SK-N-SH (cell line): ENCODE data around the gene TMEM106C. TPM values are rescaled to one million over a fixed set of nuclear protein-coding genes. Genes with fewer than 3 reads are reported as not detected.
A peak's percentile ranks its signal among the peaks of the same experiment; 100 is the strongest.

Source experiments
- CTCF ChIA-PET: fragments of 300-600, 350-600 bp; formaldehyde crosslinking; extraction: SDS; loops from one replicate; lab custom pipeline; 2021; lab: Yijun Ruan, JAX
- POLR2A ChIA-PET: fragments of 350-600 bp; sonication (Branson Sonifier 250); formaldehyde crosslinking; extraction: SDS; loops from one replicate; lab custom pipeline; 2020; ENCODE audit warnings: antibody characterized with exemption, inconsistent platforms; lab: Yijun Ruan, JAX
- DNase-seq: peaks from one replicate; pipeline ENCODE4 v3.0.0; 2012
- H2AFZ ChIP-seq: fragments of 200-600 bp; sonication (generic); 2 replicates; pipeline ENCODE4 v1.8.1; 2016; ENCODE audit warnings: antibody characterized with exemption, mild to moderate bottlenecking, low read depth
- H3F3A ChIP-seq: fragments of 200-600 bp; sonication (generic); replicated peaks from 2 replicates; pipeline ENCODE3; 2016; ENCODE audit warnings: antibody characterized with exemption, mild to moderate bottlenecking; ENCODE audit not compliant: insufficient read depth
- H3K27ac ChIP-seq, 2 experiments: fragments of 200-500 bp in 1 of 2; fragments of 200-600 bp in 1 of 2; sonication (Bioruptor generic) in 1 of 2; sonication (generic), shearing (Covaris generic) in 1 of 2; 2 replicates each; pipeline versions ENCODE4 v1.5.1 to v1.6.1; 2014 to 2016; ENCODE audit warnings: low read depth in 2 of 2, inconsistent platforms in 1 of 2, low read length in 1 of 2, mild to moderate bottlenecking in 1 of 2, mixed read lengths in 1 of 2
- H3K27me3 ChIP-seq: fragments of 200-600 bp; sonication (generic), shearing (Covaris generic); 2 replicates; pipeline ENCODE4 v1.6.1; 2016; ENCODE audit warnings: mixed run types; ENCODE audit not compliant: insufficient read depth
- H3K36me3 ChIP-seq, 2 experiments: fragments of 200-500 bp in 1 of 2; fragments of 200-600 bp in 1 of 2; sonication (Bioruptor generic) in 1 of 2; sonication (generic) in 1 of 2; replicated peaks in 1 of 2; 2 replicates each; pipeline versions ENCODE3 to v1.5.1; 2014 to 2016; ENCODE audit warnings: low read length in 1 of 2, mild to moderate bottlenecking in 1 of 2; ENCODE audit not compliant: insufficient read depth in 2 of 2, control insufficient read depth in 1 of 2
- H3K4me1 ChIP-seq, 2 experiments: fragments of 200-500 bp in 1 of 2; fragments of 200-600 bp in 1 of 2; sonication (Bioruptor generic) in 1 of 2; sonication (generic), shearing (Covaris generic) in 1 of 2; 2 replicates each; pipeline versions ENCODE4 v1.5.1 to v1.6.1; 2014 to 2016; ENCODE audit warnings: low read depth in 1 of 2, low read length in 1 of 2, mixed run types in 1 of 2; ENCODE audit not compliant: insufficient read depth in 2 of 2, control insufficient read depth in 1 of 2
- H3K4me2 ChIP-seq: fragments of 200-600 bp; sonication (generic), shearing (Covaris generic); 2 replicates; pipeline ENCODE4 v1.6.1; 2017; ENCODE audit warnings: mixed run types
- H3K4me3 ChIP-seq, 2 experiments: fragments of 200-500 bp in 1 of 2; fragments of 200-600 bp in 1 of 2; sonication (Bioruptor generic) in 1 of 2; sonication (generic), shearing (Covaris generic) in 1 of 2; 2 replicates each; pipeline versions ENCODE4 v1.5.1 to v1.8.1; 2014 to 2016; ENCODE audit warnings: low read depth in 2 of 2, inconsistent platforms in 1 of 2, low read length in 1 of 2, mild to moderate bottlenecking in 1 of 2, mixed read lengths in 1 of 2, moderate library complexity in 1 of 2
- H3K79me2 ChIP-seq: fragments of 200-600 bp; sonication (generic); 2 replicates; pipeline ENCODE4 v1.8.1; 2017; ENCODE audit warnings: mild to moderate bottlenecking; ENCODE audit not compliant: insufficient read depth
- H3K9ac ChIP-seq: fragments of 200-600 bp; sonication (generic); 2 replicates; pipeline ENCODE4 v1.6.1; 2017; ENCODE audit warnings: mixed run types
- H3K9me2 ChIP-seq: fragments of 200-600 bp; sonication (generic); 2 replicates; pipeline ENCODE4 v1.6.1; 2017; ENCODE audit warnings: mixed run types
- H3K9me3 ChIP-seq: fragments of 200-600 bp; sonication (generic); 2 replicates; pipeline ENCODE4 v1.6.1; 2017; ENCODE audit warnings: mixed run types, mild to moderate bottlenecking, moderate library complexity
- H4K20me1 ChIP-seq: fragments of 200-600 bp; sonication (generic); 2 replicates; pipeline ENCODE4 v1.6.1; 2017; ENCODE audit warnings: mild to moderate bottlenecking, mixed run types; ENCODE audit not compliant: insufficient read depth
- CHD2 ChIP-seq: fragments of 150-350 bp; IDR thresholded peaks from 2 replicates; pipeline ENCODE4 v1.6.1; 2018; ENCODE audit warnings: low read length; ENCODE audit not compliant: partially characterized antibody
- ELF1 ChIP-seq: IDR thresholded peaks from 2 replicates; pipeline ENCODE4 v1.4.0; 2012
- EP300 ChIP-seq, 2 experiments: IDR thresholded peaks; 2 replicates each; pipeline versions ENCODE4 v1.4.0 to v1.6.1; 2012; ENCODE audit warnings: borderline replicate concordance in 1 of 2, low read depth in 1 of 2, low read length in 1 of 2
- FOXJ3 ChIP-seq: sonication (generic); formaldehyde crosslinking; IDR thresholded peaks from 2 replicates; pipeline ENCODE4 v1.5.1; 2020; ENCODE audit warnings: mild to moderate bottlenecking, missing genetic modification reagents
- FOXM1 ChIP-seq: IDR thresholded peaks from 2 replicates; pipeline ENCODE4 v1.4.0; 2012; ENCODE audit warnings: low read depth, mild to moderate bottlenecking
- GABPA ChIP-seq: IDR thresholded peaks from 2 replicates; pipeline ENCODE4 v1.4.0; 2012; ENCODE audit warnings: low read depth, mild to moderate bottlenecking
- GATA2 ChIP-seq: sonication (generic); formaldehyde crosslinking; IDR thresholded peaks from 2 replicates; pipeline ENCODE4 v1.5.0; 2020; ENCODE audit warnings: mild to moderate bottlenecking, missing genetic modification reagents
- JUND ChIP-seq: IDR thresholded peaks from 2 replicates; pipeline ENCODE4 v1.4.0; 2012
- MXI1 ChIP-seq: IDR thresholded peaks from 2 replicates; pipeline ENCODE4 v1.6.1; 2012; ENCODE audit warnings: mild to moderate bottlenecking, low read depth, low read length, improper control_type of control experiment
- RAD21 ChIP-seq: IDR thresholded peaks from 2 replicates; pipeline ENCODE4 v1.6.1; 2012; ENCODE audit warnings: mild to moderate bottlenecking, low read length
- RCOR1 ChIP-seq: fragments of 150-350 bp; IDR thresholded peaks from 2 replicates; pipeline ENCODE4 v1.6.1; 2017; ENCODE audit warnings: antibody characterized with exemption, low read length
- RFX5 ChIP-seq: IDR thresholded peaks from 2 replicates; pipeline ENCODE4 v1.6.1; 2012; ENCODE audit warnings: mild to moderate bottlenecking, improper control_type of control experiment, low read length
- TAF1 ChIP-seq: IDR thresholded peaks from 2 replicates; pipeline ENCODE4 v1.6.1; 2012; ENCODE audit warnings: low read depth, mild to moderate bottlenecking, low read length, moderate library complexity, borderline replicate concordance
- WGBS: methylation state at CpG from one replicate; pipeline ENCODE4 v1.1.6; 2017; ENCODE audit warnings: low lambda C conversion rate; 5-methylcytosine and 5-hydroxymethylcytosine counted together
- polyA plus RNA-seq, 3 experiments: library from polyadenylated mRNA; depleted of rRNA; stranded (reverse); fragments of >200 nt; gene quantifications; 2 replicates each; pipeline ENCODE4 v1.2.3, GENCODE V29; 2012
- TF ChIP-seq, protein P1 (sequence below): IDR thresholded peaks from 2 replicates; pipeline ENCODE4 v1.4.0; 2012; ENCODE audit warnings: low read depth, borderline replicate concordance
- TF ChIP-seq, protein P2 (sequence below): IDR thresholded peaks from 2 replicates; pipeline ENCODE4 v1.4.0; 2012; ENCODE audit warnings: low read depth
- TF ChIP-seq, protein P3 (sequence below): fragments of 150-350 bp; IDR thresholded peaks from 2 replicates; pipeline ENCODE4 v1.6.1; 2016; ENCODE audit warnings: mild to moderate bottlenecking, low read depth, low read length
- TF ChIP-seq, protein P4 (sequence below): IDR thresholded peaks from 2 replicates; pipeline ENCODE4; 2012

The TMEM106C gene
- polyA plus RNA-seq, 1 of the 3 experiments (the other 2 are of a cell fraction) = 133 TPM

DNA sequence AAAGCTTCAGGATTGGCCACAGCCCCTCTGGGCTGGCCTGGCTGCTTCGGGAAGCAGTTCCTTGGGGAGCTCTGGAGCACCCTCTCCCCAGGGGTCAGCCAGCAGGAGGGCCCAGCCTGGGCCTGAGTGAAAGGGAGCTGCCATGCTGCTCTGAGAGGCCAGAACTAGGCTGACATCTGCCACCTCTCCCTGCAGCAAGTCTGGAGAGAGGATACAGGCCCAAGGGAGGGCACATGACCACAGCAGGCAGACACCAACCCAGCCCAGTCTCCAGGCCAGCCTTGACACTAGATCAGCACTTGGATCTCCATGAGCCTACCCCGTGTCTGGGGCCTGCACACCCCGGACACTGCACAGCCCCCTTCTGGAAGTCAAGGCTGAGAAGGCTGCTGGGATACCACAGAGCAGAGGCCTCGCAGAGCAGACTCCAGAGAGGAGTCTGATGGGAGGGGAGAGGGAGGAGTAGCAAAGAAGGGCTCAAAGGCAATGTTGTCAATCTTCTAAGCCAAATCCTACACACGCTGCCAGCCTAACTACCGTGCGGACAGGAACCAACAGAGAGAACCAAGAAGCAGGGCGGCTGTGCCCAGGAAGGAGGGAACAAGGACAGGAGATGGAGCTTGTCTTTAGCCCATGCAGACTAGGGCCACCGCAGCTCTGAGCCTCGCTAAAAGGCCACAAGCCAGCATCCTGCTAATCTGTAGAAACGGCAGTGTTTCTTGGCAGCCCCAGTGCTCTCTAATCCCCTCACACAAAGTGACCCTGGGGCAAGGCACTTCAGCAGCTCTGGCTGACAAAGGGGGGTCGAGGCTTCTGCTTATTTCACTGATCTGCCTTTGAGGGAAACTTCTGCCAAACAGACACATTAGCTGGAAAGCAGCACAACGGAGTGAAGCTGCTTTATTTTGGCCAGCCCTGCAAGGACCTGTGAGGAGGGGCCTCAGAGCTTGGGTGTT lies 28.0 kb downstream of the TMEM106C start:
- Histone ChIP-seq H3K9me3 (no peaks in the 10 kb centered on the region), H3K79me2 (no peaks in the 10 kb centered on the region), H3K9me2 (no peaks in the 10 kb centered on the region), H3K9ac (no peak overlapping the region), H3K4me2 (no peak overlapping the region), H3K36me3 (no peaks in the 10 kb centered on the region), H3K27ac (peak overlapping the region in 1 of 2 experiments; percentile 97; a peak in 2 of 4 replicates), H3F3A (no peaks in the 10 kb centered on the region), H4K20me1 (no peaks in the 10 kb centered on the region), H3K27me3 (peaks cover 23% of the 10 kb centered on the region), H3K4me3 (no peak overlapping the region), H2AFZ (no peak overlapping the region), H3K4me1 (peaks cover 0 to 43% of the 10 kb centered on the region in 2 experiments; a peak in 2 of 4 replicates)
- ChIA-PET POLR2A (interaction anchor here (0.6 to 1.4 kb wide), 3 partner anchors 11 to 114 kb away, joined by 3 to 5 read pairs (median 4); partner anchors contain the start of gene SENP1), CTCF (interaction anchor here (0.7 to 3.1 kb wide), 10 partner anchors 8 to 173 kb away, joined by 3 to 11 read pairs (median 4); partner anchors contain the start of genes COL2A1 and TMEM106C)
- peak; percentile 79 for TF ChIP-seq CHD2
- 0 out of 2 replicates have a peak, but pooled peaks have one; percentile 17 for TF ChIP-seq FOXJ3 (CRISPR knock-in tag)
- TF ChIP-seq FOXM1 = no peak
- peak; percentile 50; the same call in 1 of the 2 replicates for TF ChIP-seq MXI1
- TF ChIP-seq RAD21 = 0 out of 2 replicates have a peak, but pooled peaks have one; percentile 8
- TF ChIP-seq, protein P1, sequence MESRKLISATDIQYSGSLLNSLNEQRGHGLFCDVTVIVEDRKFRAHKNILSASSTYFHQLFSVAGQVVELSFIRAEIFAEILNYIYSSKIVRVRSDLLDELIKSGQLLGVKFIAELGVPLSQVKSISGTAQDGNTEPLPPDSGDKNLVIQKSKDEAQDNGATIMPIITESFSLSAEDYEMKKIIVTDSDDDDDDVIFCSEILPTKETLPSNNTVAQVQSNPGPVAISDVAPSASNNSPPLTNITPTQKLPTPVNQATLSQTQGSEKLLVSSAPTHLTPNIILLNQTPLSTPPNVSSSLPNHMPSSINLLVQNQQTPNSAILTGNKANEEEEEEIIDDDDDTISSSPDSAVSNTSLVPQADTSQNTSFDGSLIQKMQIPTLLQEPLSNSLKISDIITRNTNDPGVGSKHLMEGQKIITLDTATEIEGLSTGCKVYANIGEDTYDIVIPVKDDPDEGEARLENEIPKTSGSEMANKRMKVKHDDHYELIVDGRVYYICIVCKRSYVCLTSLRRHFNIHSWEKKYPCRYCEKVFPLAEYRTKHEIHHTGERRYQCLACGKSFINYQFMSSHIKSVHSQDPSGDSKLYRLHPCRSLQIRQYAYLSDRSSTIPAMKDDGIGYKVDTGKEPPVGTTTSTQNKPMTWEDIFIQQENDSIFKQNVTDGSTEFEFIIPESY = no peak
- TF ChIP-seq EP300 (IDR thresholded peaks at IDR 0.05; ENCODE audit: borderline replicate concordance in 1 of 2, low read depth in 1 of 2, low read length in 1 of 2) = peak in 1 of 2 experiments; percentile 63; a peak in 2 of 4 replicates
- TF ChIP-seq ELF1 = no peak
- TF ChIP-seq GATA2 = peak; percentile 44
- TF ChIP-seq, protein P2, sequence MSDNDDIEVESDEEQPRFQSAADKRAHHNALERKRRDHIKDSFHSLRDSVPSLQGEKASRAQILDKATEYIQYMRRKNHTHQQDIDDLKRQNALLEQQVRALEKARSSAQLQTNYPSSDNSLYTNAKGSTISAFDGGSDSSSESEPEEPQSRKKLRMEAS = no peak
- TF ChIP-seq GABPA = no peak
- peak; percentile 72 for TF ChIP-seq RCOR1
- no peak for TF ChIP-seq TAF1
- WGBS = 57% methylated on average over 8 of the region's 13 CpGs
- peak; percentile 80 for DNase-seq

DNA sequence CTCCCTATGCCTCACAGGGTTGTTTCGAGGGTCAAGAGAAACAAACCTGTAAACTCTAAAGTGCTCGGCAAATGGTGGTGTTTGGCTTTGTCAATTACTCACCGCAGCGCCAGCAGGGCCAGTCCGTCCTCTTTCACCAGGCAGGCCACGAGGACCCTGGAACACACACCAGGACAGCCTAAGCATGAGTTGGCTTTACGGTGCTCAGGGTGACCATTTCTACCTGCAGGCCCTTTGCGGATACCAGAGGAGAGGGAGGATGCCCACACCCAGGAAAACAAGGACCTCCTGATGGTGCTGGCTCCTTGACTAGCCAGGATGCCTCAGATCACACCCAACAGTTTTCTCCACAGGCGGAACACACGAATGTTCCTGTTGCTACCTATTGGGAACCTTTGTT lies 29.4 kb downstream of the TMEM106C start:
- H3K4me3 ChIP-seq = no peak overlapping the region
- no peaks in the 10 kb centered on the region for H3K36me3 ChIP-seq
- CTCF ChIA-PET = interaction anchor here (0.6 to 2.7 kb wide), 9 partner anchors 9 to 220 kb away, joined by 3 to 11 read pairs (median 4); partner anchors contain the start of genes CCDC184, SLC48A1 and TMEM106C
- TF ChIP-seq, protein P3, sequence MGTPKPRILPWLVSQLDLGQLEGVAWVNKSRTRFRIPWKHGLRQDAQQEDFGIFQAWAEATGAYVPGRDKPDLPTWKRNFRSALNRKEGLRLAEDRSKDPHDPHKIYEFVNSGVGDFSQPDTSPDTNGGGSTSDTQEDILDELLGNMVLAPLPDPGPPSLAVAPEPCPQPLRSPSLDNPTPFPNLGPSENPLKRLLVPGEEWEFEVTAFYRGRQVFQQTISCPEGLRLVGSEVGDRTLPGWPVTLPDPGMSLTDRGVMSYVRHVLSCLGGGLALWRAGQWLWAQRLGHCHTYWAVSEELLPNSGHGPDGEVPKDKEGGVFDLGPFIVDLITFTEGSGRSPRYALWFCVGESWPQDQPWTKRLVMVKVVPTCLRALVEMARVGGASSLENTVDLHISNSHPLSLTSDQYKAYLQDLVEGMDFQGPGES = no peak
- TF ChIP-seq RFX5 (no peak), JUND (no peak), RCOR1 (no peak), CHD2 (no peak), TAF1 (no peak), MXI1 (no peak), ELF1 (no peak), FOXM1 (no peak), EP300 (IDR thresholded peaks at IDR 0.05; ENCODE audit: borderline replicate concordance in 1 of 2, low read depth in 1 of 2, low read length in 1 of 2) (no peak), RAD21 (no peak)
- TF ChIP-seq, protein P1 = no peak
- TF ChIP-seq, protein P4, sequence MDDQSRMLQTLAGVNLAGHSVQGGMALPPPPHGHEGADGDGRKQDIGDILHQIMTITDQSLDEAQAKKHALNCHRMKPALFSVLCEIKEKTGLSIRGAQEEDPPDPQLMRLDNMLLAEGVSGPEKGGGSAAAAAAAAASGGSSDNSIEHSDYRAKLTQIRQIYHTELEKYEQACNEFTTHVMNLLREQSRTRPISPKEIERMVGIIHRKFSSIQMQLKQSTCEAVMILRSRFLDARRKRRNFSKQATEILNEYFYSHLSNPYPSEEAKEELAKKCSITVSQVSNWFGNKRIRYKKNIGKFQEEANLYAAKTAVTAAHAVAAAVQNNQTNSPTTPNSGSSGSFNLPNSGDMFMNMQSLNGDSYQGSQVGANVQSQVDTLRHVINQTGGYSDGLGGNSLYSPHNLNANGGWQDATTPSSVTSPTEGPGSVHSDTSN = no peak

More for the DNA sequence above, 29.4 kb downstream of the TMEM106C start:
- Histone ChIP-seq H3K79me2 (no peaks in the 10 kb centered on the region), H3F3A (no peaks in the 10 kb centered on the region), H3K4me2 (no peak overlapping the region), H3K9me2 (no peaks in the 10 kb centered on the region), H3K27ac (no peak overlapping the region; a peak in 2 of 4 replicates), H3K4me1 (peaks cover 0 to 42% of the 10 kb centered on the region in 2 experiments; a peak in 2 of 4 replicates), H3K9me3 (no peaks in the 10 kb centered on the region), H4K20me1 (no peaks in the 10 kb centered on the region), H3K9ac (no peak overlapping the region), H3K27me3 (peaks cover 32% of the 10 kb centered on the region), H2AFZ (no peak overlapping the region)
- POLR2A ChIA-PET = no interaction called here
- no peak for DNase-seq
- WGBS = 75% methylated on average over 10 of the region's 10 CpGs
